ENCODE measurements around the gene CACNA1D. TPM values are rescaled to one million over a fixed set of nuclear protein-coding genes. Genes with fewer than 3 reads are reported as not detected.

Gene CACNA1D
- total RNA-seq, 1 experiment from 2014 or later, result 1.1 TPM

- TF ChIP-seq, protein P1, sequence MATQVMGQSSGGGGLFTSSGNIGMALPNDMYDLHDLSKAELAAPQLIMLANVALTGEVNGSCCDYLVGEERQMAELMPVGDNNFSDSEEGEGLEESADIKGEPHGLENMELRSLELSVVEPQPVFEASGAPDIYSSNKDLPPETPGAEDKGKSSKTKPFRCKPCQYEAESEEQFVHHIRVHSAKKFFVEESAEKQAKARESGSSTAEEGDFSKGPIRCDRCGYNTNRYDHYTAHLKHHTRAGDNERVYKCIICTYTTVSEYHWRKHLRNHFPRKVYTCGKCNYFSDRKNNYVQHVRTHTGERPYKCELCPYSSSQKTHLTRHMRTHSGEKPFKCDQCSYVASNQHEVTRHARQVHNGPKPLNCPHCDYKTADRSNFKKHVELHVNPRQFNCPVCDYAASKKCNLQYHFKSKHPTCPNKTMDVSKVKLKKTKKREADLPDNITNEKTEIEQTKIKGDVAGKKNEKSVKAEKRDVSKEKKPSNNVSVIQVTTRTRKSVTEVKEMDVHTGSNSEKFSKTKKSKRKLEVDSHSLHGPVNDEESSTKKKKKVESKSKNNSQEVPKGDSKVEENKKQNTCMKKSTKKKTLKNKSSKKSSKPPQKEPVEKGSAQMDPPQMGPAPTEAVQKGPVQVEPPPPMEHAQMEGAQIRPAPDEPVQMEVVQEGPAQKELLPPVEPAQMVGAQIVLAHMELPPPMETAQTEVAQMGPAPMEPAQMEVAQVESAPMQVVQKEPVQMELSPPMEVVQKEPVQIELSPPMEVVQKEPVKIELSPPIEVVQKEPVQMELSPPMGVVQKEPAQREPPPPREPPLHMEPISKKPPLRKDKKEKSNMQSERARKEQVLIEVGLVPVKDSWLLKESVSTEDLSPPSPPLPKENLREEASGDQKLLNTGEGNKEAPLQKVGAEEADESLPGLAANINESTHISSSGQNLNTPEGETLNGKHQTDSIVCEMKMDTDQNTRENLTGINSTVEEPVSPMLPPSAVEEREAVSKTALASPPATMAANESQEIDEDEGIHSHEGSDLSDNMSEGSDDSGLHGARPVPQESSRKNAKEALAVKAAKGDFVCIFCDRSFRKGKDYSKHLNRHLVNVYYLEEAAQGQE (IDR thresholded peaks at IDR 0.05; ENCODE audit: low read depth), result no peak
- no peak for TF ChIP-seq EZH2phosphoT487 (IDR thresholded peaks at IDR 0.05; ENCODE audit: borderline replicate concordance)
- TF ChIP-seq CEBPB (IDR thresholded peaks at IDR 0.05; ENCODE audit: low read depth), result no peak
Measured at GRCh38 chr3:53613125-53613524, 118.7 kb downstream of the CACNA1D start (continued).

DNA sequence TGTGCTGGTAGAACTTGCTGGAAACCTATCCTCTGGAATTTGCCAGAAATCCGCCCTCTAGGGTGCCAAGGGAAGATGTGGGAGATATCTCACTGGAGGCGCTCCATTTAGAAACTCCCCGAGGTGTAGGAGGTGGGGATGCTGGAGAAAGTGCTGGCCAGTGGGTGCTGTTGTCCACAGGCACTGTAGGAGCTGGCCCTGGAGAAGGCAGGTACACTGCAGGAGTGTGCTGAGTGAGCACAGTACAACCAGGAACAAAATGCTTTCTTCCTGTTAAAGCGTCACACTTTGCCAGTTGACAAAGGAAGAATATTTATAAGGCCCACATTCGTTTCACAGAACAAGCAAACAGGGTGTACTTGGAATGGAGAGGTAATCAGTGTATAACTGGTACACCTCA lies 119.9 kb downstream of the CACNA1D start:
- Histone ChIP-seq H3K36me3 (ENCODE audit: control insufficient read depth in 1 of 2, insufficient read depth in 2 of 2, low read length in 2 of 2) (no peaks in the 10 kb centered on the region), H3K9ac (ENCODE audit: low read length) (no peak overlapping the region), H3K9me3 (ENCODE audit: control insufficient read depth in 1 of 2, insufficient read depth in 1 of 2, low read depth in 1 of 2, low read length in 2 of 2) (no peaks in the 10 kb centered on the region), H3K27ac (ENCODE audit: low read depth, low read length) (no peak overlapping the region), H3K4me3 (replicated peaks in 1 of 2; ENCODE audit: low read depth in 1 of 2, low read length in 2 of 2) (no peak overlapping the region), H3K4me2 (ENCODE audit: low read length) (no peak overlapping the region), H3K27me3 (ENCODE audit: insufficient read depth, low read length) (peaks cover 73% of the 10 kb centered on the region), H3K9me2 (ENCODE audit: insufficient read depth) (no peaks in the 10 kb centered on the region), H4K20me1 (ENCODE audit: insufficient read depth) (no peaks in the 10 kb centered on the region), H3K4me1 (ENCODE audit: control insufficient read depth in 1 of 2, insufficient read depth in 2 of 2, low read length in 2 of 2) (no peaks in the 10 kb centered on the region), H3K79me2 (ENCODE audit: insufficient read depth, low read length) (no peaks in the 10 kb centered on the region), H2AFZ (ENCODE audit: low read depth, low read length, poor library complexity, severe bottlenecking) (no peak overlapping the region)
- DNase-seq (ENCODE audit: low read depth, low spot score), result no peak
- ChIA-PET RAD21 (ENCODE audit: low non-redundant PET in 1 of 2, low total read pairs in 2 of 2, uncharacterized antibody in 2 of 2, unreplicated experiment in 2 of 2) (no interaction called here), CTCF (no interaction called here), POLR2A (no interaction called here)
- no TSS peak for BruUV-seq (replicated peaks)
- no peak for TF ChIP-seq EZH2 (IDR thresholded peaks at IDR 0.05)
- TF ChIP-seq ELF1 (IDR thresholded peaks at IDR 0.05; ENCODE audit: borderline replicate concordance, low read depth), result no peak
- no peak for TF ChIP-seq YY1 (IDR thresholded peaks at IDR 0.05; ENCODE audit: extremely low read depth, insufficient replicate concordance, low read depth, low read length)
- TF ChIP-seq SRF (IDR thresholded peaks at IDR 0.05; ENCODE audit: low read depth), result no peak
- TF ChIP-seq EGR1 (IDR thresholded peaks at IDR 0.05; ENCODE audit: low read depth), result no peak
- TF ChIP-seq ZNF274 (IDR thresholded peaks at IDR 0.05; ENCODE audit: low read depth, low read length), result no peak
- TF ChIP-seq, protein P2, sequence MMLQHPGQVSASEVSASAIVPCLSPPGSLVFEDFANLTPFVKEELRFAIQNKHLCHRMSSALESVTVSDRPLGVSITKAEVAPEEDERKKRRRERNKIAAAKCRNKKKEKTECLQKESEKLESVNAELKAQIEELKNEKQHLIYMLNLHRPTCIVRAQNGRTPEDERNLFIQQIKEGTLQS (IDR thresholded peaks at IDR 0.05), result no peak
- no peak for TF ChIP-seq CBX3 (IDR thresholded peaks at IDR 0.05; ENCODE audit: low read depth)
- TF ChIP-seq JUND (IDR thresholded peaks at IDR 0.05), result no peak
- TF ChIP-seq CTCF (IDR thresholded peaks at IDR 0.05 in 2 of 3, conservative IDR thresholded peaks at IDR 0.05 in 1 of 3; ENCODE audit: borderline replicate concordance in 1 of 3, insufficient read depth in 1 of 3, low read depth in 2 of 3, low read length in 2 of 3), result no peak
- no peak for TF ChIP-seq POLR2AphosphoS5 (IDR thresholded peaks at IDR 0.05; ENCODE audit: low read depth, low read length)
- no peak for TF ChIP-seq SP1 (IDR thresholded peaks at IDR 0.05; ENCODE audit: low read depth)
- TF ChIP-seq, protein P3, sequence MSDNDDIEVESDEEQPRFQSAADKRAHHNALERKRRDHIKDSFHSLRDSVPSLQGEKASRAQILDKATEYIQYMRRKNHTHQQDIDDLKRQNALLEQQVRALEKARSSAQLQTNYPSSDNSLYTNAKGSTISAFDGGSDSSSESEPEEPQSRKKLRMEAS (IDR thresholded peaks at IDR 0.05), result no peak
- no peak for TF ChIP-seq ZFX (IDR thresholded peaks at IDR 0.05)
- no peak for TF ChIP-seq CEBPB (IDR thresholded peaks at IDR 0.05; ENCODE audit: low read depth)
- TF ChIP-seq, protein P4, sequence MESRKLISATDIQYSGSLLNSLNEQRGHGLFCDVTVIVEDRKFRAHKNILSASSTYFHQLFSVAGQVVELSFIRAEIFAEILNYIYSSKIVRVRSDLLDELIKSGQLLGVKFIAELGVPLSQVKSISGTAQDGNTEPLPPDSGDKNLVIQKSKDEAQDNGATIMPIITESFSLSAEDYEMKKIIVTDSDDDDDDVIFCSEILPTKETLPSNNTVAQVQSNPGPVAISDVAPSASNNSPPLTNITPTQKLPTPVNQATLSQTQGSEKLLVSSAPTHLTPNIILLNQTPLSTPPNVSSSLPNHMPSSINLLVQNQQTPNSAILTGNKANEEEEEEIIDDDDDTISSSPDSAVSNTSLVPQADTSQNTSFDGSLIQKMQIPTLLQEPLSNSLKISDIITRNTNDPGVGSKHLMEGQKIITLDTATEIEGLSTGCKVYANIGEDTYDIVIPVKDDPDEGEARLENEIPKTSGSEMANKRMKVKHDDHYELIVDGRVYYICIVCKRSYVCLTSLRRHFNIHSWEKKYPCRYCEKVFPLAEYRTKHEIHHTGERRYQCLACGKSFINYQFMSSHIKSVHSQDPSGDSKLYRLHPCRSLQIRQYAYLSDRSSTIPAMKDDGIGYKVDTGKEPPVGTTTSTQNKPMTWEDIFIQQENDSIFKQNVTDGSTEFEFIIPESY (IDR thresholded peaks at IDR 0.05; ENCODE audit: extremely low read depth, insufficient replicate concordance, low read length), result no peak
- TF ChIP-seq FOSL1 (IDR thresholded peaks at IDR 0.05; ENCODE audit: low read depth), result no peak
- no peak for TF ChIP-seq TCF7L2 (IDR thresholded peaks at IDR 0.05; ENCODE audit: borderline replicate concordance, extremely low read depth, insufficient read depth, insufficient read length)
- no peak for ATAC-seq
- intact Hi-C loops (cut with micrococcal nuclease), result no loop called here

Measured in HCT116 (cell line).